ENCODE data around the gene CFAP90. TPM values are rescaled to one million over a fixed set of nuclear protein-coding genes. Genes with fewer than 3 reads are reported as not detected.

CFAP90 gene
- total RNA-seq, 1 donor from 2014 or later, result 2.2 TPM

- DNase-seq, result no peak
These were observed 16.3 kb upstream of the CFAP90 start for GRCh38 chr5:7867260-7867659.

- DNase-seq, result no peak
These were observed 15.3 kb upstream of the CFAP90 start for GRCh38 chr5:7866196-7866595.

DNA sequence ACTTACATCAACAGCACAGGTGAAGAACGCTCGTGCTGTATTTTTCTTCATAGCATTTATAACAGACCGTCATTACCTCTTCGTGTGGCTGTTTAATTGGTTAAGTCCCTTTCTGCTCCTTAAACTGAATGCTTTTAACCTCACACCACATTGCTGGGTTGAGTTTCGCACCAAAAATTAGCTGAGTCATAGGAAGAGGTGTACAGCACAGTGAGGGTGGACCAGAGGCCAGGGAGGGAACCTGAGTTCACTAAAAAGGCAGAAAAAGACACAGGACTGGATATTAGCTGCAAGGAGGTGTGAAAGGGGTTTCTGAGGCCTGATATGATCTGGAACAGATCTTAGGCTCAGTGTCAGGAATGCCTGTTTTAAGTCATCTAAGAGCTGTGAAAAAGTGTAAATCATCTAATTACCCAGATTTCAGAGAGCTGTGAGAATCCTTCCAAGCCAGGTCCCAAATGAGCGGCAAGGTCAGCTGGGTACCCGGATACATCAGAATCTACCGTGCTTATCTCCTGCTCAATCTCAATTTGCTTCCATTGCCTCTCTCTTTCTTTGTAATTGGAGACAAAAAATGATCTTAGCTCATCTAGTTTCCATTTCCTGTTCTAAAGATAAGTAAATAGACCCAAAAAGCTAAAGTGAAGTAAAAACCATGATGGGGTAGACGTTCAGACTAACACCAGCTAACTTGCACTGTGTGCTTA is 7.1 kb upstream of the CFAP90 start:
- DNase-seq, result no peak

DNA sequence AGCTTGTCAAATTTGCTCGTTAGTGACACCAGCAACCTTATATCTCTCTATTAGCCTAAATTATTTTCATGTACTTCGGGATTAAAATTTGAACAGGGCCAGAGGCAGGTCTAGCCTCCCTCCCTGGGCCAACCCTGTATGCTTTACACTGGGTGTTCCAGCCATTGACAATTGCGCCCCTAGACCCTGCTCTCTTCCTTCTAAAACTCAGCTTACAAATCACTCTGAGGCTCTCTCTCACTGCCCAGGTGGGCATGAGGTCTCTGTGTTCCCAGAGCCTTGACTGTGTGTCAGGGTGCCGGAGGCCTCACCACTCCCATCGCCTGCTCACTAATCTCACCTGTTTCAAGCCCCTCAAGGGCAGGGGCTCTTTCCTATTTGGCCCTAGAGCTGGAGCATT is 6.4 kb upstream of the CFAP90 start:
- no peak for DNase-seq

GRCh38 chr5:7856855-7857254 is 5.9 kb upstream of the CFAP90 start:
- DNase-seq, result peak; percentile 42

GRCh38 chr5:7855611-7856010 is 4.7 kb upstream of the CFAP90 start:
- no peak for DNase-seq

GRCh38 chr5:7852988-7853387 is 2.1 kb upstream of the CFAP90 start:
- no peak for DNase-seq

DNA sequence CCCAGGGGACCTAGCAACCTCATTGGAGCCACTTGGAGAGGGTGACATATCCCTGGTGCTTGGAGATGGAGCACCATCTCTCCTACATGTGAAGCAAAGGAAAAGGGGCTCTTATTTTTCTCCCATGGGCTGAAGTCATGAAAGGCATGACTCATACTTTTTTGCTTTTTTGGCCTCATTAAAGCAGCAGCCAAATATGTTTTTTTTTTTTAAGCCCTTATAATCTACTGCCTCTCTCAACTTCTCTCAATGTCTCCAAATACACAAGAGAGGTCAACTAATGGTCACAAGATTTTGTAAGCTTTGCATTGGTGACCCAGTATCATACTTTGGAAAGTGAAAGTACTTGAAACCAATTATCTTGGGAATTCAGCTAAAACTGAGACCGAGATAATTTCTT is 1.6 kb upstream of the CFAP90 start:
- no peak for DNase-seq

- no peak for DNase-seq
These were observed 820 bp upstream of the CFAP90 start for GRCh38 chr5:7851617-7852289.

DNA sequence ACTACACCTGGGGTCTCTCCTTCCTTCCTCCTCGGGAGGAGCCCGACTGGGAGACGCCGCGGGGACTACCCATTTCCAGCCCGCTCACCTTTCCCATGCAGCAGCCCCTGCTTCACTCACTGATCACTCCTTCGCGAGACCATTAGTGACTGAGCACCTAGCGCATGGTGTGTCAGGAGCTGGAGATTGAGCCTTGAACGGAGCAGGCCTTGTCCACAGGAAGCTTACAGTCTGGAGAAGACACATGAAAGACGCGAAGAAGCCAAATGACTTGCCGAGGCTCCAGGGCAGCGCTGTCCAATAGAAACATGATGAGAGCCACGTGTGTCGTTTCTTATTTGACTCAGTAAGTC is 283 bp upstream of the CFAP90 start:
- DNase-seq, result no peak

- no peak for DNase-seq
These were observed 1.1 kb downstream of the CFAP90 start for GRCh38 chr5:7849681-7850394.

DNA sequence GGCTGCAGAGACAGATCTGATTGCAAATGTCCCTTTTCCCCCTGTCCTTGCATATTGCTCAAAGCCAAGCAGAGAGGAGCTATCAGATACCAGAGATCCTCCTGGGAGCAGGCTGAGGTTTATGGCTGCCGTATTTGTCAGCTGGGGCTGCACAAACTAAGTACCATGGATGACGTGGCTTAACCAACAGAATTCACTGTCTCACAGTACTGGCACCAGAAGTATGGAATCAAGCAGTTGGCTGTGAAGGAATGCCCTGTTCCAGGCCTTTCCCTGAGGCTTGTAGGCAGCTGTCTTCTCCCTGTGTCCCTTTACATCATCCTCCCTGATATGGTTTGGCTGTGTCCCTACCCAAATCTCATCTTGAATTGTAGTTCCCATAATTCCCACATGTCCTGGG is 2.6 kb downstream of the CFAP90 start:
- no peak for DNase-seq

GRCh38 chr5:7846327-7846726 is 4.6 kb downstream of the CFAP90 start:
- DNase-seq, result no peak

GRCh38 chr5:7845557-7845956 is 5.4 kb downstream of the CFAP90 start:
- DNase-seq, result no peak

DNA sequence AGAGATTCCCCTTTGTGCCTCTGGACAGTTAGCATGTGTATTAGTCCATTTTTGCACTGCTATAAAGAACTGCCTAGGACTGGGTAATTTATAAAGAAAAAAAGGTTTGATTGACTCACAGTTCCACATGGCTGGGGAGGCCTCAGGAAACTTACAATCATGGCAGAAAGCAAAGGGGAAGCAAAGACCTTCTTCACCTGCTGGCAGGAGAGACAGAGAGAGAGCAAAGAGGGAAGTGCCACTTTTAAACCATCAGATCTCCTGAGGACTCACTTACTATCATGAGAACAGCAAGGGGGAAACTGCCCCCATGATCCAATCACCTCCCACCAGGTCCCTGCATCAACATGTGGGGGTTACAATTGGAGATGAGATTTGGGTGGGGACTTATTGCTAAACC is 6.0 kb downstream of the CFAP90 start:
- DNase-seq, result no peak

DNA sequence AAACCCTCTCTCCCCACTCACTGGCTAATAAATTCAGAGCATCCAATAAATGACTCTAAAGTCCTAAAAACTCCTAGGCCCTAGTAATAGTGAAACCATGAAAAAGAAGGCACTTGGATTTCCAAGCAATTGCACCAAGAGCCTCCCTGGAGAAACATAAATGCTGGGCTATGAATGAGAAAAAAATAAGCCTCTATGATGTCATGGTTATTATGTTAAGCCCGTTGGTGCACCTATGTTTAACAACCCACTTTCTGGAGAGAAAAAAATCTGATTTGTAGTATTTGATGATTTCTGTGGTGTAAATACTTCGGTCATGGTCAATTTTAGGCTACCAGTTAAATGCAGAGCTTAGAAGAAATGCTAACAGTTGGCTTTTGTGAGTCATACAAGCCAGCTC is 8.4 kb downstream of the CFAP90 start:
- DNase-seq, result no peak

- DNase-seq, result no peak
These were observed 13.5 kb downstream of the CFAP90 start for GRCh38 chr5:7837403-7837802.

DNA sequence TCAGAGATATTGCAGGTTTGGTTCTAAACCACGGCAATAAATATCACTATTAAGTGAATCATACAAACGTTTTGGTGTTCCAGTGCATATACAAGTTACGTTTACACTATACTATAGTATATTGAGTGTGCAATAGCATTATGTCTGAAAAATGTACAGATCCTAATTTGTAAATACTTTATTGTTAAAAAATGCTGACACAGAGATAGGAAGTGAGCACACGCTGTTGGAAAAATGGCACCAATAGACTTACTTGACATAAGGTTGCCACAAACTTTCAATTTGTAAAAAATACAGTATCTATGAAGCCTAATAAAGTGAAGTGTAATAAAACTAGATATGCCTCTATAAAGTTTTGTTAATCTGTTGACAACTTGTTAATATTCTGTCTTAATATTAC is 16.0 kb downstream of the CFAP90 start:
- no peak for DNase-seq

- no peak for DNase-seq
These were observed 22.7 kb downstream of the CFAP90 start for GRCh38 chr5:7828269-7828668.

GRCh38 chr5:7827610-7828009 is 23.3 kb downstream of the CFAP90 start:
- DNase-seq, result no peak

GRCh38 chr5:7825630-7826029 is 25.3 kb downstream of the CFAP90 start:
- DNase-seq, result no peak

- no peak for DNase-seq
These were observed 25.9 kb downstream of the CFAP90 start for GRCh38 chr5:7824995-7825394.

DNA sequence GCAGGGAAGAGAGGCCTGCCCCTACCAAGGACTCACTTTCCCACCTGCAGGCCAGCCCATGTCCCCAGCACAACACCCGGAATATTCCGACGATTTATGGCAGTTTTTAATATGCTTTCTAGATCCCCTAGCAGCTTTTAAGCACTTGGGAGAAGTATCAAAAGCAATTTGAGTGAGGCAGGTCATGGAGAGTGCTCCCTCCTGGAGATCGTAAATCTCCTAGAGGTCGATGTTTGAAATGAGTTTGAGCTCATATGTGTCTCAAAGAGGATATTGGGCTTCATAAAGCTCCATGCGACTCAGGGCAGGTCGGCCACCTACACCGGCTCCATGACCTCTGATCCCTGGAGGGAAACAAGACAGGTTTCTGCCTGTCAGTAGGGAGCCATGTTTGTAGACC is 27.3 kb downstream of the CFAP90 start:
- no peak for DNase-seq

GRCh38 chr5:7822449-7822848 is 28.5 kb downstream of the CFAP90 start:
- DNase-seq, result no peak
